OCI-LY3 (cell line): ENCODE data around the gene DOCK1.

Source experiments
- CTCF ChIP-seq: fragments of 200-600, 300-600 bp; sonication (generic); IDR thresholded peaks from 2 replicates; pipeline ENCODE4 v1.5.1; 2014; ENCODE audit warnings: antibody characterized with exemption, low read length, low read depth
- EZH2phosphoT487 ChIP-seq: fragments of 200-600 bp; shearing (Covaris generic); IDR thresholded peaks from 2 replicates; pipeline ENCODE4 v1.6.1; 2018; ENCODE audit warnings: antibody characterized with exemption, mixed run types, low read depth

GRCh38 chr10:127079392-127079791 lies 174.2 kb downstream of the DOCK1 start:
- TF ChIP-seq CTCF (no peak), EZH2phosphoT487 (no peak)
